ENCODE measurements around the gene VPS18.

Gene VPS18

DNA sequence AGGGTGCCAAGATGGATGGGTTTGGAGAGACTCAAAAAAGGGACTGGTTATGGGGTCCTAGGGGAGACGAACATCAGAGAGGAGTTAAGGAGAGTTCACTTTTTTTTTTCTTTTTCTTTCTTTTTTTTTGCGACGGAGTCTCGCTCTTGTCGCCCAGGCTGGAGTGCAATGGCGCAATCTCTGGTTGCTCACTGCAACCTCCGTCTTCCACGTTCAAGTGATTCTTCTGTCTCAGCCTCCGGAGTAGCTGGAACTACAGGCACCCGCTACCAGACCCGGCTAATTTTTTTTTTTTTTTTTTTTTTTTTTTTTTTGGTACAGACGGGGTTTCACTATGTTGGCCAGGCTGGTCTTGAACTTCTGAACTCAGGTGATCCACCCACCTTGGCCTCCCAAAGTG, 49.2 kb upstream of the VPS18 start:
- no peak for ATAC-seq
- TF ChIP-seq ESRRG (CRISPR knock-in tag; IDR thresholded peaks at IDR 0.05) = no peak
- TF ChIP-seq, protein P1, sequence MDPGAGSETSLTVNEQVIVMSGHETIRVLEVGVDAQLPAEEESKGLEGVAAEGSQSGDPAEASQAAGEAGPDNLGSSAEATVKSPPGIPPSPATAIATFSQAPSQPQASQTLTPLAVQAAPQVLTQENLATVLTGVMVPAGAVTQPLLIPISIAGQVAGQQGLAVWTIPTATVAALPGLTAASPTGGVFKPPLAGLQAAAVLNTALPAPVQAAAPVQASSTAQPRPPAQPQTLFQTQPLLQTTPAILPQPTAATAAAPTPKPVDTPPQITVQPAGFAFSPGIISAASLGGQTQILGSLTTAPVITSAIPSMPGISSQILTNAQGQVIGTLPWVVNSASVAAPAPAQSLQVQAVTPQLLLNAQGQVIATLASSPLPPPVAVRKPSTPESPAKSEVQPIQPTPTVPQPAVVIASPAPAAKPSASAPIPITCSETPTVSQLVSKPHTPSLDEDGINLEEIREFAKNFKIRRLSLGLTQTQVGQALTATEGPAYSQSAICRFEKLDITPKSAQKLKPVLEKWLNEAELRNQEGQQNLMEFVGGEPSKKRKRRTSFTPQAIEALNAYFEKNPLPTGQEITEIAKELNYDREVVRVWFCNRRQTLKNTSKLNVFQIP (CRISPR knock-in tag; IDR thresholded peaks at IDR 0.05; ENCODE audit: borderline replicate concordance, low read depth) = no peak
- TF ChIP-seq, protein P2, sequence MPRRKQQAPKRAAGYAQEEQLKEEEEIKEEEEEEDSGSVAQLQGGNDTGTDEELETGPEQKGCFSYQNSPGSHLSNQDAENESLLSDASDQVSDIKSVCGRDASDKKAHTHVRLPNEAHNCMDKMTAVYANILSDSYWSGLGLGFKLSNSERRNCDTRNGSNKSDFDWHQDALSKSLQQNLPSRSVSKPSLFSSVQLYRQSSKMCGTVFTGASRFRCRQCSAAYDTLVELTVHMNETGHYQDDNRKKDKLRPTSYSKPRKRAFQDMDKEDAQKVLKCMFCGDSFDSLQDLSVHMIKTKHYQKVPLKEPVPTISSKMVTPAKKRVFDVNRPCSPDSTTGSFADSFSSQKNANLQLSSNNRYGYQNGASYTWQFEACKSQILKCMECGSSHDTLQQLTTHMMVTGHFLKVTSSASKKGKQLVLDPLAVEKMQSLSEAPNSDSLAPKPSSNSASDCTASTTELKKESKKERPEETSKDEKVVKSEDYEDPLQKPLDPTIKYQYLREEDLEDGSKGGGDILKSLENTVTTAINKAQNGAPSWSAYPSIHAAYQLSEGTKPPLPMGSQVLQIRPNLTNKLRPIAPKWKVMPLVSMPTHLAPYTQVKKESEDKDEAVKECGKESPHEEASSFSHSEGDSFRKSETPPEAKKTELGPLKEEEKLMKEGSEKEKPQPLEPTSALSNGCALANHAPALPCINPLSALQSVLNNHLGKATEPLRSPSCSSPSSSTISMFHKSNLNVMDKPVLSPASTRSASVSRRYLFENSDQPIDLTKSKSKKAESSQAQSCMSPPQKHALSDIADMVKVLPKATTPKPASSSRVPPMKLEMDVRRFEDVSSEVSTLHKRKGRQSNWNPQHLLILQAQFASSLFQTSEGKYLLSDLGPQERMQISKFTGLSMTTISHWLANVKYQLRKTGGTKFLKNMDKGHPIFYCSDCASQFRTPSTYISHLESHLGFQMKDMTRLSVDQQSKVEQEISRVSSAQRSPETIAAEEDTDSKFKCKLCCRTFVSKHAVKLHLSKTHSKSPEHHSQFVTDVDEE (CRISPR knock-in tag; IDR thresholded peaks at IDR 0.05) = no peak
- TF ChIP-seq ZNF8 (CRISPR knock-in tag; IDR thresholded peaks at IDR 0.05) = no peak
- no peak for TF ChIP-seq CSDC2 (CRISPR knock-in tag; IDR thresholded peaks at IDR 0.05)
- no peak for TF ChIP-seq ARNTL (CRISPR knock-in tag; IDR thresholded peaks at IDR 0.05; ENCODE audit: borderline replicate concordance, low read depth)
- TF ChIP-seq ZFP30 (CRISPR knock-in tag; IDR thresholded peaks at IDR 0.05) = no peak
- no peak for TF ChIP-seq ZNF565 (CRISPR knock-in tag; conservative IDR thresholded peaks at IDR 0.05; ENCODE audit: low read depth)
- TF ChIP-seq GLIS3 (CRISPR knock-in tag; IDR thresholded peaks at IDR 0.05) = no peak
- no peak for TF ChIP-seq ZFP3 (CRISPR knock-in tag; IDR thresholded peaks at IDR 0.05)
- TF ChIP-seq, protein P3, sequence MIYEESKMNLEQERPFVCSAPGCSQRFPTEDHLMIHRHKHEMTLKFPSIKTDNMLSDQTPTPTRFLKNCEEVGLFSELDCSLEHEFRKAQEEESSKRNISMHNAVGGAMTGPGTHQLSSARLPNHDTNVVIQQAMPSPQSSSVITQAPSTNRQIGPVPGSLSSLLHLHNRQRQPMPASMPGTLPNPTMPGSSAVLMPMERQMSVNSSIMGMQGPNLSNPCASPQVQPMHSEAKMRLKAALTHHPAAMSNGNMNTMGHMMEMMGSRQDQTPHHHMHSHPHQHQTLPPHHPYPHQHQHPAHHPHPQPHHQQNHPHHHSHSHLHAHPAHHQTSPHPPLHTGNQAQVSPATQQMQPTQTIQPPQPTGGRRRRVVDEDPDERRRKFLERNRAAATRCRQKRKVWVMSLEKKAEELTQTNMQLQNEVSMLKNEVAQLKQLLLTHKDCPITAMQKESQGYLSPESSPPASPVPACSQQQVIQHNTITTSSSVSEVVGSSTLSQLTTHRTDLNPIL (CRISPR knock-in tag; IDR thresholded peaks at IDR 0.05; ENCODE audit: low read depth) = no peak

DNA sequence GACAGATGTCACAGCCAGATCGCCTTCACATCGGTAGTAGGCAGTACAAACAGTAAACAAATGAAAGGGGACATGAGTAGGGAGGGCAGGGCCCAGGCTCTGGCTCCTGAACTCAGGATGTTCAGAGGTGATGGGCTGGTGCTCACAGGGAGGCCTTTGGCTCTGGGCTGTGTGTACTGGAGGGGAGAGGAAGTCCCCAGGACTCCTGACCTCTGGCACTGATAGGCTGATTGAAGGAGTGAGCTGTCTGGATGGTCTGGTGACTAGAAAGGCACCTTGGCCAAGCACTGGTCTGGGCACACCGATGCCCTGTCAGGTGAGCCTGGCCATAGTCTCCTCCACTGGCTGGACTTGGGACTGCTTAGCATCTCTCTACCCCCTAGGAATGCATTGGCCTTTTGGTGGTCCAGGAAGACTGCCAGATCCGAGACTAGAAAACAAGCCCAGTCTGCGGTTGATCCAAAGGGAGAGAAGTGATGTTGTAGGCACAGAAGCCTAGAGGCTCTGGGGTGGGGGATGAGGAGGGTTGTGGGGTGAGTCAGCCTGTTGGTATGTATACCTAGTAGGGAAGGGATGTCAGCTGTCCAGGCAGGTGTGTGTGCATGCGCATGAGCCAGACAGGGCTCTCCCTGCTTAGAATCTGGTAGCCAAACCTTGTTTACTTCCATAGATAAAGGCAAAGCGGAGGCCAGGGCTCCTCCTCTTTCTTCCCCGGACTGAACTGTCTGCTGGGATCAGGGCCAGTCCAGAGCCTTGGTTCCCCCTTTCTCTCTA, 48.6 kb upstream of the VPS18 start:
- no peak for ATAC-seq
- TF ChIP-seq TCF4 (CRISPR knock-in tag; IDR thresholded peaks at IDR 0.05; ENCODE audit: borderline replicate concordance) (no peak), SNAI2 (CRISPR knock-in tag; IDR thresholded peaks at IDR 0.05) (no peak), ZFP30 (CRISPR knock-in tag; IDR thresholded peaks at IDR 0.05) (no peak)

DNA sequence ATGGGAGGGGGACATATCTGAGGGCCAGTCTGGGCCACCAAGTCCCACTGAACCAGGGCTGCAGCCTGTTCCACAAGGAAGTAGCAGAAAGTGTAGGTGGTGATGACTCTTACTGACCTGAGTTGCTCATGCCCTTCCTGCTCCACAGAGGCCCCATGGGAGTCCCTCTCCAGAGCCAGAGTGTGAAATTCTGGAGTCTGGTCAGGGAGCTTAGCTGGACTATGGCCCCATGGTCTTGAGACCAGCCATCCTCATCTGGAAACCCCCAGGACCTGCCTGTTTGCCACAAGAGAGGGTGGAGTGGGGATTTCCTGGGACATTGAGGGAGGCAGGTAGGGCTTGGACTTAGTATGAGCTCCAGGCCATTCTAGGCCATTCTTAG, 47.4 kb upstream of the VPS18 start:
- no peak for TF ChIP-seq SNAI2 (CRISPR knock-in tag; IDR thresholded peaks at IDR 0.05)
- TF ChIP-seq TCF4 (CRISPR knock-in tag; IDR thresholded peaks at IDR 0.05; ENCODE audit: borderline replicate concordance) = no peak
- TF ChIP-seq GLIS3 (CRISPR knock-in tag; IDR thresholded peaks at IDR 0.05) = no peak
- ATAC-seq = no peak

DNA sequence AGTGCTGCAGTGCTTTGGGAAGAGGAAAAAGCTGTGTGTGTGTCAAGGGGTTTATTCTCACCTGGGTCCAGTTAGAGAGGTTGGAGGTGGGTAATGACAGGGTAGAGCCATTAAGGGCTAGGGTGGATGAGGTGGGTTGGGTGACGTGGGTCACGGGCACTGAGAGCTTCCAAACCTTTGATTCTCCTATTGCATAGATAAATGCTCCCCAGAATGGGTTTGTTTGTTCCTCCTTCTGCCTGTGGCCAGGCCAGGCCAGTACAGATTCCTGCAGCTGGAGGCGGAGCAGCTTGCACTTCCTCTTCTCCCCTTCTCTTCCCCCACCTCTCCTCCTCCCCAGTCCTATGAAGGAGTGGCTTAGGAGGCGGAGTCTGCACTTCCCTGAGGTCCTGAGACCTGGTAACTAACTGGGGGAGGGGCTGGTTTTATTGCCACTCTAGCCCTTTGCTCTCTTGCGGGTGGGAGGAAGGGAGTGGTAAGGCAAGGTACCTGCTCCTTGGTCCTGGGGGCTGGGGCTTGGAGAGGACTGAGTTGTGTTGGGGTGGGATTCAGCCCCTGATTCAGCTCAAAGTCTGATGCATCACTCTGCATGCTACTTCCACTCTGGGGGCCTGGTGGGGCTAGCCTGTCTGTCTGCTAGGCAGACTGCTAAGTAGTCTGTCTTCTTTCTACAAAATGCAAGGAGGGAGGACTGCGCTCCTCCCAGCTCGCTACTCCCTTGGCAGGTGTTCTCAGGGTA, 46.9 kb upstream of the VPS18 start:
- TF ChIP-seq ZNF8 (CRISPR knock-in tag; IDR thresholded peaks at IDR 0.05) (no peak), ARNTL (CRISPR knock-in tag; IDR thresholded peaks at IDR 0.05; ENCODE audit: borderline replicate concordance, low read depth) (no peak), ESRRG (CRISPR knock-in tag; IDR thresholded peaks at IDR 0.05) (no peak)
- TF ChIP-seq, protein P2 (CRISPR knock-in tag; IDR thresholded peaks at IDR 0.05) = no peak
- peak; percentile 79 for ATAC-seq

DNA sequence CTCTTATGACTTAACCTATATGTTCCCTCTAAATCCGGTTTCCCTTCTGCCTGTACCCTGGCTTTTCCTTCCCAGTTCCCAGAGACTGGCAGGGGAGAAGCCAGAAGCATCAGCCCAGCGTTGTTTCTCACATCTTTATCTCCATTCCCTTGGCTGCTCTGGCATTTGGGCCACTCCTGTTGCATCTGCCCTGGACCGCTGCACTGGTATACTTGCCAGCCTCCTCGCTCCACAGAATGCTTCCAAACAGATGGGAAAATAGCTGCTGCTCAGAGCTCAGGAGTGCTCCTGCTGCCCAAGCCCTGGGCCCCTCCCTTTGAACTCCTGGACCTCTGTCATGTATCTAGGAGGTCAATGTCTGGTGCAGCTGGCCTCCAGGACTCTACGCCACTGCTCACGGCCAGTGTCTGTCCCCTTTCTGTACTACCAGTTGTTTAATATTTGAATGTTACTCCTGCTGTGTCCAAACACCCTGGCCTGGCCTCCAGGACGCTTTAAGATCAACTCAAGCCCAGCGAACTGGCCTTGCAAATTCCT, 43.6 kb upstream of the VPS18 start:
- no peak for ATAC-seq
- TF ChIP-seq BACH2 (CRISPR knock-in tag; IDR thresholded peaks at IDR 0.05; ENCODE audit: borderline replicate concordance) (no peak), ISL1 (CRISPR knock-in tag; IDR thresholded peaks at IDR 0.05) (no peak), PPARA (CRISPR knock-in tag; IDR thresholded peaks at IDR 0.05; ENCODE audit: borderline replicate concordance) (no peak), RARB (CRISPR knock-in tag; IDR thresholded peaks at IDR 0.05) (no peak), CSDC2 (CRISPR knock-in tag; IDR thresholded peaks at IDR 0.05) (no peak), ZFP30 (CRISPR knock-in tag; IDR thresholded peaks at IDR 0.05) (no peak), TCF4 (CRISPR knock-in tag; IDR thresholded peaks at IDR 0.05; ENCODE audit: borderline replicate concordance) (no peak)
- TF ChIP-seq, protein P4, sequence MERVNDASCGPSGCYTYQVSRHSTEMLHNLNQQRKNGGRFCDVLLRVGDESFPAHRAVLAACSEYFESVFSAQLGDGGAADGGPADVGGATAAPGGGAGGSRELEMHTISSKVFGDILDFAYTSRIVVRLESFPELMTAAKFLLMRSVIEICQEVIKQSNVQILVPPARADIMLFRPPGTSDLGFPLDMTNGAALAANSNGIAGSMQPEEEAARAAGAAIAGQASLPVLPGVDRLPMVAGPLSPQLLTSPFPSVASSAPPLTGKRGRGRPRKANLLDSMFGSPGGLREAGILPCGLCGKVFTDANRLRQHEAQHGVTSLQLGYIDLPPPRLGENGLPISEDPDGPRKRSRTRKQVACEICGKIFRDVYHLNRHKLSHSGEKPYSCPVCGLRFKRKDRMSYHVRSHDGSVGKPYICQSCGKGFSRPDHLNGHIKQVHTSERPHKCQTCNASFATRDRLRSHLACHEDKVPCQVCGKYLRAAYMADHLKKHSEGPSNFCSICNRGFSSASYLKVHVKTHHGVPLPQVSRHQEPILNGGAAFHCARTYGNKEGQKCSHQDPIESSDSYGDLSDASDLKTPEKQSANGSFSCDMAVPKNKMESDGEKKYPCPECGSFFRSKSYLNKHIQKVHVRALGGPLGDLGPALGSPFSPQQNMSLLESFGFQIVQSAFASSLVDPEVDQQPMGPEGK (CRISPR knock-in tag; IDR thresholded peaks at IDR 0.05; ENCODE audit: borderline replicate concordance) = no peak
- TF ChIP-seq, protein P5, sequence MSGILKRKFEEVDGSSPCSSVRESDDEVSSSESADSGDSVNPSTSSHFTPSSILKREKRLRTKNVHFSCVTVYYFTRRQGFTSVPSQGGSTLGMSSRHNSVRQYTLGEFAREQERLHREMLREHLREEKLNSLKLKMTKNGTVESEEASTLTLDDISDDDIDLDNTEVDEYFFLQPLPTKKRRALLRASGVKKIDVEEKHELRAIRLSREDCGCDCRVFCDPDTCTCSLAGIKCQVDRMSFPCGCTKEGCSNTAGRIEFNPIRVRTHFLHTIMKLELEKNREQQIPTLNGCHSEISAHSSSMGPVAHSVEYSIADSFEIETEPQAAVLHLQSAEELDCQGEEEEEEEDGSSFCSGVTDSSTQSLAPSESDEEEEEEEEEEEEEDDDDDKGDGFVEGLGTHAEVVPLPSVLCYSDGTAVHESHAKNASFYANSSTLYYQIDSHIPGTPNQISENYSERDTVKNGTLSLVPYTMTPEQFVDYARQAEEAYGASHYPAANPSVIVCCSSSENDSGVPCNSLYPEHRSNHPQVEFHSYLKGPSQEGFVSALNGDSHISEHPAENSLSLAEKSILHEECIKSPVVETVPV (CRISPR knock-in tag; IDR thresholded peaks at IDR 0.05) = no peak

Data from SK-N-SH treated with all-trans-retinoic acid at 6 μM for 48 hours (cell line).